HCT116 (cell line): ENCODE data around the gene FER. TPM values are rescaled to one million over a fixed set of nuclear protein-coding genes. Genes with fewer than 3 reads are reported as not detected.

Experiments
- ATAC-seq: fragments of 200-7000 bp; cut with Tn5 transposase; 2 replicates; pipeline ENCODE4 v1.9.1; 2020; ENCODE audit warnings: mild to moderate bottlenecking, moderate library complexity
- BruUV-seq: library from RNA; stranded (reverse); fragments of 400-500 nt; replicated peaks from 2 replicates; lab custom pipeline; 2021; lab: Mats Ljungman, UMichigan
- CTCF ChIA-PET: fragments of 300-600 bp; sonication (Branson Sonifier 250); formaldehyde crosslinking; loops from one replicate; lab custom pipeline; 2021; ENCODE audit warnings: antibody characterized with exemption; lab: Charles Lee
- POLR2A ChIA-PET: fragments of 300-600, 350-600 bp; sonication (Branson Sonifier 250); formaldehyde crosslinking; loops from one replicate; lab custom pipeline; 2021; ENCODE audit warnings: antibody characterized with exemption; lab: Charles Lee
- RAD21 ChIA-PET, 2 experiments: fragments of 300-600 bp; sonication (Branson Sonifier 250); formaldehyde crosslinking; loops; one replicate each; lab custom pipeline; 2023; ENCODE audit warnings: low total read pairs in 2 of 2; ENCODE audit not compliant: uncharacterized antibody in 2 of 2, unreplicated experiment in 2 of 2, low non-redundant PET in 1 of 2; lab: Charles Lee
- DNase-seq: peaks from one replicate; pipeline ENCODE4 v3.0.0-alpha.2; 2010; ENCODE audit warnings: low read depth, low spot score
- H2AFZ ChIP-seq: fragments of 200-600 bp; shearing (Covaris generic), sonication (generic); 2 replicates; pipeline ENCODE4 v1.6.1; 2017; ENCODE audit warnings: low read depth, mixed run types, mixed read lengths, antibody characterized with exemption, low read length; ENCODE audit not compliant: poor library complexity, severe bottlenecking
- H3K27ac ChIP-seq: 2 replicates; pipeline ENCODE4 v1.5.1; 2012; ENCODE audit warnings: low read depth, low read length
- H3K27me3 ChIP-seq: fragments of 200-600 bp; sonication (generic); 2 replicates; pipeline ENCODE4 v1.6.1; 2016; ENCODE audit warnings: mixed run types, low read length, mixed read lengths; ENCODE audit not compliant: insufficient read depth
- H3K36me3 ChIP-seq, 2 experiments: fragments of 200-500 bp in 1 of 2; fragments of 200-600 bp in 1 of 2; sonication (Bioruptor generic) in 1 of 2; sonication (generic) in 1 of 2; 2 replicates each; pipeline versions ENCODE4 v1.5.1 to v1.6.1; 2014 to 2016; ENCODE audit warnings: low read length in 2 of 2, inconsistent platforms in 1 of 2, mixed read lengths in 1 of 2, mixed run types in 1 of 2; ENCODE audit not compliant: insufficient read depth in 2 of 2, control insufficient read depth in 1 of 2
- H3K4me1 ChIP-seq, 2 experiments: fragments of 200-600 bp in 1 of 2; sonication (generic) in 1 of 2; 2 replicates each; pipeline versions ENCODE4 v1.5.1 to v1.6.1; 2012 to 2017; ENCODE audit warnings: low read length in 2 of 2, inconsistent platforms in 1 of 2, mild to moderate bottlenecking in 1 of 2, mixed read lengths in 1 of 2, mixed run types in 1 of 2, moderate library complexity in 1 of 2; ENCODE audit not compliant: insufficient read depth in 2 of 2, control insufficient read depth in 1 of 2
- H3K4me2 ChIP-seq: fragments of 200-600 bp; sonication (generic); 2 replicates; pipeline ENCODE4 v1.6.1; 2017; ENCODE audit warnings: mixed run types, low read length, mixed read lengths
- H3K4me3 ChIP-seq, 2 experiments: fragments of 200-600 bp in 1 of 2; sonication (generic) in 1 of 2; replicated peaks in 1 of 2; 2 replicates each; pipeline ENCODE4 v1.5.1; 2011 to 2016; ENCODE audit warnings: low read length in 2 of 2, control low read depth in 1 of 2, low read depth in 1 of 2, mild to moderate bottlenecking in 1 of 2, mixed read lengths in 1 of 2, mixed run types in 1 of 2
- H3K79me2 ChIP-seq: fragments of 200-600 bp; sonication (generic); 2 replicates; pipeline ENCODE4 v1.6.1; 2017; ENCODE audit warnings: mild to moderate bottlenecking, mixed run types, low read length, moderate library complexity, mixed read lengths; ENCODE audit not compliant: insufficient read depth
- H3K9ac ChIP-seq: fragments of 200-600 bp; sonication (generic); 2 replicates; pipeline ENCODE4 v1.6.1; 2016; ENCODE audit warnings: low read length, mixed read lengths
- H3K9me2 ChIP-seq: fragments of 200-600 bp; sonication (generic), shearing (Covaris generic); 2 replicates; pipeline ENCODE4 v1.6.1; 2017; ENCODE audit warnings: mixed run types, mild to moderate bottlenecking, moderate library complexity; ENCODE audit not compliant: insufficient read depth
- H3K9me3 ChIP-seq, 2 experiments: fragments of 200-500 bp in 1 of 2; fragments of 200-600 bp in 1 of 2; sonication (Bioruptor generic) in 1 of 2; sonication (generic) in 1 of 2; 2 replicates each; pipeline ENCODE4 v1.6.1; 2014 to 2017; ENCODE audit warnings: low read length in 2 of 2, mixed read lengths in 2 of 2, inconsistent platforms in 1 of 2, low read depth in 1 of 2, mild to moderate bottlenecking in 1 of 2, mixed run types in 1 of 2, moderate library complexity in 1 of 2; ENCODE audit not compliant: control insufficient read depth in 1 of 2, insufficient read depth in 1 of 2
- H4K20me1 ChIP-seq: fragments of 200-600 bp; sonication (generic), shearing (Covaris generic); 2 replicates; pipeline ENCODE4 v1.6.1; 2017; ENCODE audit warnings: mixed run types, mild to moderate bottlenecking, moderate library complexity; ENCODE audit not compliant: insufficient read depth
- EGR1 ChIP-seq: IDR thresholded peaks from 2 replicates; pipeline ENCODE4 v1.6.1; 2012; ENCODE audit warnings: low read depth
- FOSL1 ChIP-seq: IDR thresholded peaks from 2 replicates; pipeline ENCODE4 v1.6.1; 2012; ENCODE audit warnings: low read depth
- SIN3A ChIP-seq: IDR thresholded peaks from 2 replicates; pipeline ENCODE4 v1.6.1; 2012; ENCODE audit warnings: low read depth
- SP1 ChIP-seq: IDR thresholded peaks from 2 replicates; pipeline ENCODE4 v1.6.1; 2012; ENCODE audit warnings: low read depth
- TCF7L2 ChIP-seq: IDR thresholded peaks from 2 replicates; pipeline ENCODE4 v1.7.0; 2011; ENCODE audit warnings: borderline replicate concordance, inconsistent platforms; ENCODE audit not compliant: insufficient read depth, insufficient read length; ENCODE audit errors: extremely low read depth
- intact Hi-C: fragments of 100-400 bp; cut with micrococcal nuclease; formaldehyde crosslinking; loops from 2 replicates; pipeline ENCODE4 v1.10.0; 2022
- total RNA-seq: library from RNA; stranded (reverse); gene quantifications from one replicate; pipeline ENCODE4 v1.2.1, GENCODE V29; 2021; ENCODE audit not compliant: unreplicated experiment
- TF ChIP-seq, protein P1 (sequence below): IDR thresholded peaks from 2 replicates; pipeline ENCODE4 v1.6.1; 2012
- TF ChIP-seq, protein P2 (sequence below): IDR thresholded peaks from 2 replicates; pipeline ENCODE4 v1.6.1; 2012; ENCODE audit warnings: low read depth

Gene FER
- total RNA-seq, 1 experiment from 2014 or later, result 32.0 TPM

DNA sequence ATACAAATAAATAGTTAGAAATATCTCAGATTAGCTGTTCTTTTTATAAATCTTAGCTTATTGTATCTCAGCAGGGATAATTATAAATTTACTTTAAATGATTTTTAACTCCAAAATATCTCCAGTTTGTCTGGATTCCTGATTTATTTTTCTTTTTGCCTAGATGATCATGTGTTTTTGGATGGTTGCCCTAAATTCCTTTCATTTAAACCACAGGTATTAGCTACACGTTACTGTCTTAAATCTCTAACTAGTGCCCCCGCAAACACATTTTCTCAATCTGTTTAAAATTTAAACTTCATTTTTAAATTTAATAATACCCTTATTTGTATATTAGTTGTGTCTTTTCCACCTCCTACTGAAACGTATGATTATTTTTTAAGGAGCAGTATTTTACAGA lies 5.6 kb downstream of the FER start:
- Histone ChIP-seq H4K20me1 (no peaks in the 10 kb centered on the region), H3K79me2 (no peaks in the 10 kb centered on the region), H3K4me3 (no peak overlapping the region; a peak in 1 of 4 replicates), H3K27me3 (no peaks in the 10 kb centered on the region), H3K9me2 (no peaks in the 10 kb centered on the region), H3K27ac (no peak overlapping the region), H2AFZ (peak overlapping the region; percentile 8), H3K4me2 (peak overlapping the region; percentile 58), H3K4me1 (peaks cover 13 to 27% of the 10 kb centered on the region in 2 experiments), H3K36me3 (no peaks in the 10 kb centered on the region), H3K9me3 (no peaks in the 10 kb centered on the region), H3K9ac (peak overlapping the region; percentile 2; the same call in 1 of the 2 replicates)
- no peak for TF ChIP-seq TCF7L2
- TF ChIP-seq SIN3A, result no peak
- TF ChIP-seq, protein P1, sequence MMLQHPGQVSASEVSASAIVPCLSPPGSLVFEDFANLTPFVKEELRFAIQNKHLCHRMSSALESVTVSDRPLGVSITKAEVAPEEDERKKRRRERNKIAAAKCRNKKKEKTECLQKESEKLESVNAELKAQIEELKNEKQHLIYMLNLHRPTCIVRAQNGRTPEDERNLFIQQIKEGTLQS, result no peak
- no peak for TF ChIP-seq EGR1
- TF ChIP-seq SP1, result no peak
- TF ChIP-seq, protein P2, sequence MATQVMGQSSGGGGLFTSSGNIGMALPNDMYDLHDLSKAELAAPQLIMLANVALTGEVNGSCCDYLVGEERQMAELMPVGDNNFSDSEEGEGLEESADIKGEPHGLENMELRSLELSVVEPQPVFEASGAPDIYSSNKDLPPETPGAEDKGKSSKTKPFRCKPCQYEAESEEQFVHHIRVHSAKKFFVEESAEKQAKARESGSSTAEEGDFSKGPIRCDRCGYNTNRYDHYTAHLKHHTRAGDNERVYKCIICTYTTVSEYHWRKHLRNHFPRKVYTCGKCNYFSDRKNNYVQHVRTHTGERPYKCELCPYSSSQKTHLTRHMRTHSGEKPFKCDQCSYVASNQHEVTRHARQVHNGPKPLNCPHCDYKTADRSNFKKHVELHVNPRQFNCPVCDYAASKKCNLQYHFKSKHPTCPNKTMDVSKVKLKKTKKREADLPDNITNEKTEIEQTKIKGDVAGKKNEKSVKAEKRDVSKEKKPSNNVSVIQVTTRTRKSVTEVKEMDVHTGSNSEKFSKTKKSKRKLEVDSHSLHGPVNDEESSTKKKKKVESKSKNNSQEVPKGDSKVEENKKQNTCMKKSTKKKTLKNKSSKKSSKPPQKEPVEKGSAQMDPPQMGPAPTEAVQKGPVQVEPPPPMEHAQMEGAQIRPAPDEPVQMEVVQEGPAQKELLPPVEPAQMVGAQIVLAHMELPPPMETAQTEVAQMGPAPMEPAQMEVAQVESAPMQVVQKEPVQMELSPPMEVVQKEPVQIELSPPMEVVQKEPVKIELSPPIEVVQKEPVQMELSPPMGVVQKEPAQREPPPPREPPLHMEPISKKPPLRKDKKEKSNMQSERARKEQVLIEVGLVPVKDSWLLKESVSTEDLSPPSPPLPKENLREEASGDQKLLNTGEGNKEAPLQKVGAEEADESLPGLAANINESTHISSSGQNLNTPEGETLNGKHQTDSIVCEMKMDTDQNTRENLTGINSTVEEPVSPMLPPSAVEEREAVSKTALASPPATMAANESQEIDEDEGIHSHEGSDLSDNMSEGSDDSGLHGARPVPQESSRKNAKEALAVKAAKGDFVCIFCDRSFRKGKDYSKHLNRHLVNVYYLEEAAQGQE, result no peak
- TF ChIP-seq FOSL1, result no peak
- DNase-seq (no peak), ATAC-seq (no peak)
- ChIA-PET RAD21 (no interaction called here), POLR2A (no interaction called here), CTCF (no interaction called here)
- intact Hi-C loops, result no loop called here
- no TSS peak for BruUV-seq
